Keratinocyte (primary cell): ENCODE measurements around the gene RITA1. TPM values are rescaled to one million over a fixed set of nuclear protein-coding genes. Genes with fewer than 3 reads are reported as not detected.

Source experiments
- DNase-seq: peaks from one replicate; pipeline ENCODE4 v3.0.0-alpha.2; 2011; ENCODE audit warnings: low read depth, missing footprints, low spot score
- FAIRE-seq: peaks from 2 replicates; lab custom pipeline; 2011; peaks lifted over from hg19 to GRCh38; lab: Jason Lieb, UNC
- H2AFZ ChIP-seq: 2 replicates; pipeline ENCODE4 v1.6.0; 2012; ENCODE audit warnings: low read length, control low read depth, inconsistent platforms; ENCODE audit not compliant: control insufficient read depth
- H3K27ac ChIP-seq: 2 replicates; pipeline ENCODE4 v1.5.1; 2011; ENCODE audit warnings: low read length; ENCODE audit not compliant: control insufficient read depth, insufficient read depth
- H3K27me3 ChIP-seq: 3 replicates; pipeline ENCODE4 v1.6.0; 2011; ENCODE audit warnings: low read length; ENCODE audit not compliant: control insufficient read depth, insufficient read depth; ENCODE audit errors: extremely low read depth
- H3K36me3 ChIP-seq, 2 experiments: 2 replicates in 1 of 2; 3 replicates in 1 of 2; pipeline ENCODE4 v1.5.1; 2011; ENCODE audit warnings: low read length in 2 of 2, mild to moderate bottlenecking in 1 of 2; ENCODE audit not compliant: control insufficient read depth in 2 of 2, insufficient read depth in 2 of 2; ENCODE audit errors: extremely low read depth in 1 of 2
- H3K4me1 ChIP-seq: 3 replicates; pipeline ENCODE4 v1.5.1; 2011; ENCODE audit warnings: low read length; ENCODE audit not compliant: control insufficient read depth, insufficient read depth; ENCODE audit errors: extremely low read depth
- H3K4me2 ChIP-seq: 3 replicates; pipeline ENCODE4 v1.6.0; 2011; ENCODE audit warnings: low read depth, low read length; ENCODE audit not compliant: control insufficient read depth, insufficient read depth; ENCODE audit errors: extremely low read depth
- H3K4me3 ChIP-seq, 3 experiments: fragments of 200-600 bp in 1 of 3; sonication (generic) in 1 of 3; 2 replicates in 2 of 3; 3 replicates in 1 of 3; pipeline ENCODE4 v1.5.1; 2011 to 2016; ENCODE audit warnings: low read length in 3 of 3, mild to moderate bottlenecking in 3 of 3, control low read depth in 2 of 3, inconsistent platforms in 1 of 3, low read depth in 1 of 3, mixed read lengths in 1 of 3, mixed run types in 1 of 3, moderate library complexity in 1 of 3; ENCODE audit not compliant: control insufficient read depth in 2 of 3, insufficient read depth in 2 of 3; ENCODE audit errors: extremely low read depth in 1 of 3
- H3K79me2 ChIP-seq: 2 replicates; pipeline ENCODE4 v1.6.0; 2012; ENCODE audit warnings: low read length; ENCODE audit not compliant: control insufficient read depth, insufficient read depth
- H3K9ac ChIP-seq: 3 replicates; pipeline ENCODE4 v1.6.0; 2011; ENCODE audit warnings: low read length; ENCODE audit not compliant: control insufficient read depth, insufficient read depth; ENCODE audit errors: extremely low read depth
- H3K9me1 ChIP-seq: 3 replicates; pipeline ENCODE4 v1.6.0; 2011; ENCODE audit warnings: low read length; ENCODE audit not compliant: control insufficient read depth, insufficient read depth; ENCODE audit errors: extremely low read depth
- H3K9me3 ChIP-seq: 2 replicates; pipeline ENCODE4 v1.5.1; 2012; ENCODE audit warnings: low read depth, low read length; ENCODE audit not compliant: control insufficient read depth
- H4K20me1 ChIP-seq: 3 replicates; pipeline ENCODE4 v1.6.0; 2011; ENCODE audit warnings: low read length; ENCODE audit not compliant: control insufficient read depth, insufficient read depth; ENCODE audit errors: extremely low read depth
- CTCF ChIP-seq, 3 experiments: IDR thresholded peaks in 1 of 3; conservative IDR thresholded peaks in 1 of 3; optimal IDR thresholded peaks in 1 of 3; 2 replicates in 2 of 3; 3 replicates in 1 of 3; pipeline versions ENCODE3 to v1.5.1; 2011; ENCODE audit warnings: low read length in 3 of 3, mild to moderate bottlenecking in 3 of 3, moderate library complexity in 2 of 3, control low read depth in 1 of 3, inconsistent platforms in 1 of 3; ENCODE audit not compliant: insufficient read depth in 2 of 3; ENCODE audit errors: extremely low read depth in 1 of 3
- EZH2 ChIP-seq: IDR thresholded peaks from one replicate; pipeline ENCODE4 v1.6.1; 2012; ENCODE audit warnings: inconsistent platforms, mild to moderate bottlenecking, low read length, moderate library complexity
- dilution Hi-C: fragments of 300-500 bp; cut with MboI; formaldehyde crosslinking; loops from one replicate; pipeline ENCODE4 v1.7.0; 2020; ENCODE audit warnings: low sequenced_read_pairs; ENCODE audit not compliant: extremely low pct_ligation_motif_present
- polyA plus RNA-seq, 5 experiments: library from polyadenylated mRNA; depleted of rRNA in 3 of 5; stranded (reverse) in 3 of 5; stranded (forward) in 1 of 5; unstranded in 1 of 5; fragments of >200 nt; gene quantifications; 1 replicate in 1 of 5; 2 replicates in 3 of 5; 3 replicates in 1 of 5; pipeline versions ENCODE4 v1.2.1 to v1.2.3, GENCODE V29; 2011 to 2012; ENCODE audit warnings: missing spikeins in 2 of 5, low read depth in 1 of 5, low replicate concordance in 1 of 5

Gene RITA1
- polyA plus RNA-seq, 1 donor (not counting 4 experiments of a cell fraction or from before 2014, with no cell fraction given) = 11.8 TPM

GRCh38 chr12:113152196-113152834, 33.2 kb upstream of the RITA1 start:
- Histone ChIP-seq H4K20me1 (no peaks in the 10 kb centered on the region), H3K79me2 (no peaks in the 10 kb centered on the region), H3K9me1 (no peaks in the 10 kb centered on the region), H3K27me3 (peaks cover 17% of the 10 kb centered on the region), H2AFZ (no peak overlapping the region), H3K9ac (no peak overlapping the region), H3K27ac (no peak overlapping the region), H3K9me3 (no peaks in the 10 kb centered on the region), H3K4me3 (peak overlapping the region in 2 of 3 experiments; percentile 51 to 57), H3K4me1 (peaks cover 18% of the 10 kb centered on the region), H3K4me2 (peak overlapping the region; percentile 87), H3K36me3 (no peaks in the 10 kb centered on the region)
- FAIRE-seq = no peak
- DNase-seq = no peak
- TF ChIP-seq CTCF (optimal IDR thresholded peaks at IDR 0.05 in 1 of 3, IDR thresholded peaks at IDR 0.05 in 1 of 3, conservative IDR thresholded peaks at IDR 0.05 in 1 of 3; ENCODE audit: extremely low read depth in 1 of 3, insufficient read depth in 2 of 3, low read length in 3 of 3) (no peak), EZH2 (no peak)
- dilution Hi-C loops = loop anchor here (25.0 kb wide), 1 partner anchor 90 kb away; the partner anchor contains the start of gene DTX1

DNA sequence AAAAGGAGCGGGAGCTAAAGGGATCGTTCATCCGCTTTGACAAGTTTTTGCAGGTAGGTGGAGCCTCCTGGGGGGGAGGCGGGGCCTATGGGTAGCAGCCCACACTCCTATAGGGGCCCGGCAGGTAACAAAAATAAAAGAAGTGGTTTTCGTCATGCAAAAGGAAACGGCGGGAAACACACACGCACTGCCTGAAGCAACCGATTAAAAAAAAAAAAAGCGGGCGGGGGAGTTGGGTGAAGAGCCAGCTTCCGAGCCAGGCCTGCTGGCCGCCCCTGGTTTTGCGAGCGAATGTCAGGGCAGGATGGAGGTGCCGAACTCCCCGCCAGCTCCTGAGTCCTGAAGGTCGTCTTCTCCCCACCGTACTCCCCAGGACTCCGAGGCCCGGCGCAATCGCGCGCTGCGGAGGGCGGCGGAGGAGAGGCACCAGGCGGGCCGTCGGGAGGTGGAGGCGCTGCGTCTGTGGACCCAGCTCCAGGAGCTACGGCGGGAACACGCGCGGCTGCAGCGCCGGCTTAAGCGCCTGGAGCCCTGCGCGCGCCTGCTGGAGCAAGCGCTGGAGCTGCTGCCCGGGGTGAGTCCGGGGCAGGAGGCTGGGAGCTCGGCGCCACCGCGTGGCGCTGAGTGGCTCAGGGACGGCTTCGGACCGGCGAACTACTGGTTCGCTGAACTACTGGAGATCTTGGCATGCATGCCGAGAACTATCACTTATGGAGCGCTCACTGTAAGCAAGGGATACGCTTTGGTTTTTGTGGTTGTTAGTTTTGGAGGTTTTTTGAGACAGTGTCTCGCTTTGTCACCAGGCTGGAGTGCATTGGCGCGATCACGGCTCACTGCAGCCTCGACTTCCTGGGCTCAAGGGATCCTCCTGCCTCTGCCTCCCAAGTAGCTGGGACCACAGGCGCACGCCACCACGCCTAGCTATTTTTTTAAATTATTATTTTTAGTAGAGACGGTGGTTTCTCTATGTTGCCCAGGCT, 32.4 kb upstream of the RITA1 start:
- Histone ChIP-seq H3K36me3 (peaks cover 4 to 5% of the 10 kb centered on the region in 2 experiments), H3K9me1 (no peaks in the 10 kb centered on the region), H3K9ac (peak overlapping the region; percentile 9), H2AFZ (peak overlapping the region; percentile 75), H3K27ac (no peak overlapping the region), H3K79me2 (no peaks in the 10 kb centered on the region), H3K4me2 (peak overlapping the region; percentile 87), H3K4me3 (peak overlapping the region; percentile 27 to 57 (median 51)), H3K27me3 (peaks cover 17% of the 10 kb centered on the region), H3K4me1 (peaks cover 18% of the 10 kb centered on the region), H3K9me3 (no peaks in the 10 kb centered on the region), H4K20me1 (no peaks in the 10 kb centered on the region)
- no peak for DNase-seq
- peak; percentile 57 for FAIRE-seq
- dilution Hi-C loops = loop anchor here (25.0 kb wide), 1 partner anchor 91 kb away; the partner anchor contains the start of gene DTX1
- TF ChIP-seq EZH2 (peak; percentile 30), CTCF (optimal IDR thresholded peaks at IDR 0.05 in 1 of 3, IDR thresholded peaks at IDR 0.05 in 1 of 3, conservative IDR thresholded peaks at IDR 0.05 in 1 of 3; ENCODE audit: extremely low read depth in 1 of 3, insufficient read depth in 2 of 3, low read length in 3 of 3) (peak; percentile 22 to 70 (median 67))
